H1 (cell line): Measurements from ENCODE around the gene AGBL4. TPM values are rescaled to one million over a fixed set of nuclear protein-coding genes. Genes with fewer than 3 reads are reported as not detected.

Experiments used
- CTCF ChIA-PET: fragments of 300-600 bp; sonication (Branson Sonifier 250); formaldehyde crosslinking; loops from one replicate; lab custom pipeline; 2021; ENCODE audit not compliant: partially characterized antibody; lab: Charles Lee
- POLR2A ChIA-PET: fragments of 300-600 bp; sonication (Branson Sonifier 250); formaldehyde crosslinking; loops from one replicate; lab custom pipeline; 2021; ENCODE audit warnings: inconsistent platforms; ENCODE audit not compliant: partially characterized antibody; lab: Charles Lee
- DNase-seq, 2 experiments: peaks; one replicate each; pipeline versions ENCODE4 v3.0.0 to v3.0.0-alpha.2; 2010 to 2022; ENCODE audit warnings: low spot score in 2 of 2, low read depth in 1 of 2, mixed read lengths in 1 of 2
- FAIRE-seq: peaks from 2 replicates; lab custom pipeline; 2011; peaks lifted over from hg19 to GRCh38; lab: Jason Lieb, UNC
- H2AFZ ChIP-seq: 2 replicates; pipeline ENCODE4 v1.8.1; 2012; ENCODE audit warnings: low read length, inconsistent platforms
- H2AK5ac ChIP-seq: 2 replicates; pipeline ENCODE4 v1.6.1; 2013; ENCODE audit warnings: low read depth, low read length
- H2BK120ac ChIP-seq: replicated peaks from 2 replicates; pipeline ENCODE3; 2013; ENCODE audit warnings: low read depth, low read length, inconsistent platforms
- H2BK12ac ChIP-seq: 2 replicates; pipeline ENCODE4 v1.6.1; 2013; ENCODE audit warnings: low read depth, low read length
- H2BK15ac ChIP-seq: 2 replicates; pipeline ENCODE4 v1.6.1; 2013; ENCODE audit warnings: low read length
- H2BK20ac ChIP-seq: 2 replicates; pipeline ENCODE4 v1.6.1; 2013; ENCODE audit warnings: low read length
- H2BK5ac ChIP-seq: 2 replicates; pipeline ENCODE4 v1.6.1; 2013; ENCODE audit warnings: low read depth, low read length
- H3K14ac ChIP-seq: 2 replicates; pipeline ENCODE4 v1.6.1; 2013; ENCODE audit warnings: inconsistent platforms; ENCODE audit not compliant: insufficient read length
- H3K18ac ChIP-seq: 2 replicates; pipeline ENCODE4 v1.6.1; 2013; ENCODE audit warnings: low read length; ENCODE audit errors: extremely low read depth
- H3K23ac ChIP-seq: 2 replicates; pipeline ENCODE4 v1.6.1; 2013; ENCODE audit warnings: inconsistent platforms; ENCODE audit not compliant: insufficient read length
- H3K23me2 ChIP-seq: 2 replicates; pipeline ENCODE4 v1.6.1; 2013; ENCODE audit warnings: low read depth, low read length
- H3K27ac ChIP-seq: 2 replicates; pipeline ENCODE4 v1.6.1; 2011; ENCODE audit warnings: low read depth, low read length, inconsistent platforms
- H3K27me3 ChIP-seq, 4 experiments: replicated peaks in 1 of 4; 1 replicate in 1 of 4; 2 replicates in 3 of 4; pipeline versions ENCODE4 v1.6.1 to v1.8.1; 2011 to 2013; ENCODE audit warnings: low read length in 3 of 4, mild to moderate bottlenecking in 3 of 4, inconsistent platforms in 2 of 4, mixed read lengths in 2 of 4, moderate library complexity in 1 of 4; ENCODE audit not compliant: control insufficient read depth in 3 of 4, insufficient read depth in 3 of 4; ENCODE audit errors: extremely low read depth in 1 of 4
- H3K36me3 ChIP-seq, 4 experiments: 2 replicates each; pipeline versions ENCODE4 v1.6.1 to v1.8.1; 2011 to 2013; ENCODE audit warnings: mild to moderate bottlenecking in 4 of 4, low read length in 3 of 4, moderate library complexity in 2 of 4, control low read depth in 1 of 4, inconsistent platforms in 1 of 4; ENCODE audit not compliant: insufficient read depth in 4 of 4, control insufficient read depth in 2 of 4
- H3K4ac ChIP-seq: replicated peaks from 2 replicates; pipeline ENCODE3; 2013; ENCODE audit warnings: low read length, low read depth, mixed read lengths, inconsistent platforms; ENCODE audit not compliant: insufficient read length
- H3K4me1 ChIP-seq, 4 experiments: replicated peaks in 1 of 4; 1 replicate in 1 of 4; 2 replicates in 3 of 4; pipeline versions ENCODE4 v1.6.1 to v1.8.1; 2011 to 2013; ENCODE audit warnings: low read length in 3 of 4, inconsistent platforms in 2 of 4, mixed read lengths in 1 of 4; ENCODE audit not compliant: insufficient read depth in 4 of 4, control insufficient read depth in 3 of 4
- H3K4me2 ChIP-seq, 2 experiments: 2 replicates each; pipeline versions ENCODE4 v1.6.1 to v1.8.1; 2011 to 2013; ENCODE audit warnings: low read depth in 2 of 2, low read length in 2 of 2, control low read depth in 1 of 2, inconsistent platforms in 1 of 2, mild to moderate bottlenecking in 1 of 2; ENCODE audit not compliant: insufficient read depth in 1 of 2
- H3K4me3 ChIP-seq, 4 experiments: fragments of 200-600, 300-600 bp in 1 of 4; sonication (generic), shearing (Covaris generic), sonication (Bioruptor Twin) in 1 of 4; 2 replicates each; pipeline versions ENCODE4 v1.5.1 to v1.8.1; 2011 to 2016; ENCODE audit warnings: low read length in 4 of 4, low read depth in 3 of 4, control low read depth in 2 of 4, inconsistent platforms in 2 of 4, mild to moderate bottlenecking in 2 of 4, mixed read lengths in 1 of 4, moderate library complexity in 1 of 4; ENCODE audit not compliant: insufficient read depth in 2 of 4; ENCODE audit errors: extremely low read depth in 1 of 4
- H3K56ac ChIP-seq: replicated peaks from 2 replicates; pipeline ENCODE3; 2013; ENCODE audit warnings: low read depth, mild to moderate bottlenecking, mixed read lengths, low read length, inconsistent platforms; ENCODE audit not compliant: insufficient read length
- H3K79me1 ChIP-seq: 2 replicates; pipeline ENCODE4 v1.6.1; 2013; ENCODE audit warnings: low read depth, low read length, control low read depth
- H3K79me2 ChIP-seq, 2 experiments: 2 replicates each; pipeline versions ENCODE4 v1.6.1 to v1.8.1; 2012 to 2013; ENCODE audit warnings: low read length in 2 of 2, mild to moderate bottlenecking in 2 of 2, inconsistent platforms in 1 of 2; ENCODE audit not compliant: insufficient read depth in 2 of 2, control insufficient read depth in 1 of 2
- H3K9ac ChIP-seq, 4 experiments: replicated peaks in 1 of 4; 1 replicate in 1 of 4; 2 replicates in 3 of 4; pipeline versions ENCODE4 v1.6.1 to v1.8.1; 2011 to 2013; ENCODE audit warnings: low read depth in 3 of 4, low read length in 3 of 4, control low read depth in 2 of 4, mild to moderate bottlenecking in 2 of 4, moderate library complexity in 2 of 4, inconsistent platforms in 1 of 4; ENCODE audit errors: extremely low read depth in 1 of 4
- H3K9me3 ChIP-seq, 2 experiments: 2 replicates each; pipeline versions ENCODE4 v1.6.1 to v1.8.1; 2012 to 2013; ENCODE audit warnings: mild to moderate bottlenecking in 2 of 2, moderate library complexity in 2 of 2, control low read depth in 1 of 2, inconsistent platforms in 1 of 2, low read depth in 1 of 2, low read length in 1 of 2, mixed read lengths in 1 of 2; ENCODE audit not compliant: insufficient read depth in 2 of 2
- H4K20me1 ChIP-seq, 2 experiments: replicated peaks in 1 of 2; 2 replicates each; pipeline versions ENCODE3 to v1.8.1; 2011 to 2013; ENCODE audit warnings: inconsistent platforms in 2 of 2, low read length in 2 of 2, mild to moderate bottlenecking in 1 of 2; ENCODE audit not compliant: insufficient read depth in 2 of 2, control insufficient read depth in 1 of 2
- H4K5ac ChIP-seq: 2 replicates; pipeline ENCODE4 v1.6.1; 2013; ENCODE audit warnings: low read length, low read depth, mixed read lengths, inconsistent platforms; ENCODE audit not compliant: insufficient read length
- H4K8ac ChIP-seq: 2 replicates; pipeline ENCODE4 v1.8.0; 2013; ENCODE audit warnings: mild to moderate bottlenecking, moderate library complexity, low read length, inconsistent platforms; ENCODE audit not compliant: insufficient read depth; ENCODE audit errors: extremely low read depth
- H4K91ac ChIP-seq: replicated peaks from 2 replicates; pipeline ENCODE3; 2013; ENCODE audit warnings: low read length, mixed read lengths, inconsistent platforms; ENCODE audit not compliant: insufficient read length
- BRCA1 ChIP-seq: IDR thresholded peaks from 2 replicates; pipeline ENCODE4 v1.6.1; 2012; ENCODE audit warnings: low read depth, low read length, improper control_type of control experiment
- CTBP2 ChIP-seq: IDR thresholded peaks from 2 replicates; pipeline ENCODE4 v1.7.0; 2011; ENCODE audit warnings: borderline replicate concordance, mild to moderate bottlenecking, moderate library complexity, mixed read lengths, low read length; ENCODE audit not compliant: insufficient read depth, insufficient read length
- FOSL1 ChIP-seq: IDR thresholded peaks from 2 replicates; pipeline ENCODE4 v1.6.1; 2011; ENCODE audit warnings: mild to moderate bottlenecking, low read depth, low read length, moderate library complexity; ENCODE audit not compliant: insufficient read depth
- GTF2F1 ChIP-seq: IDR thresholded peaks from 2 replicates; pipeline ENCODE4 v1.6.1; 2012; ENCODE audit warnings: low read depth, low read length, improper control_type of control experiment, borderline replicate concordance
- JUN ChIP-seq: IDR thresholded peaks from 2 replicates; pipeline ENCODE4 v1.6.1; 2011; ENCODE audit warnings: low read depth, mild to moderate bottlenecking, improper control_type of control experiment, low read length
- JUND ChIP-seq: IDR thresholded peaks from 2 replicates; pipeline ENCODE4 v1.6.1; 2011; ENCODE audit warnings: mild to moderate bottlenecking, improper control_type of control experiment, low read length
- NANOG ChIP-seq: IDR thresholded peaks from 2 replicates; pipeline ENCODE4 v1.6.1; 2011; ENCODE audit warnings: low read length, low read depth, mild to moderate bottlenecking, inconsistent platforms; ENCODE audit not compliant: insufficient read depth, poor library complexity, severe bottlenecking
- NRF1 ChIP-seq: IDR thresholded peaks from 2 replicates; pipeline ENCODE4 v1.6.1; 2011; ENCODE audit warnings: mild to moderate bottlenecking, low read depth, low read length, improper control_type of control experiment
- RXRA ChIP-seq: IDR thresholded peaks from 2 replicates; pipeline ENCODE4 v1.6.1; 2011; ENCODE audit warnings: low read depth, mild to moderate bottlenecking, low read length, moderate library complexity; ENCODE audit not compliant: insufficient read depth
- SIN3A ChIP-seq, 2 experiments: IDR thresholded peaks in 1 of 2; conservative IDR thresholded peaks in 1 of 2; 2 replicates each; pipeline ENCODE4 v1.6.1; 2011 to 2012; ENCODE audit warnings: low read length in 2 of 2, improper control_type of control experiment in 1 of 2, low read depth in 1 of 2, mild to moderate bottlenecking in 1 of 2
- WGBS, 2 experiments: shearing (Covaris generic) in 1 of 2; methylation state at CpG; one replicate each; pipeline versions ENCODE4 v1.1.6 to v1.1.7; 2013 to 2015; ENCODE audit warnings: low lambda C conversion rate in 2 of 2, mixed read lengths in 2 of 2, inconsistent platforms in 1 of 2, low coverage in 1 of 2, missing lambda C conversion rate in 1 of 2; ENCODE audit not compliant: insufficient replicate concordance in 2 of 2, insufficient coverage in 1 of 2, insufficient read length in 1 of 2; ENCODE audit errors: extremely low coverage in 1 of 2, missing lambda C conversion rate in 1 of 2; 5-methylcytosine and 5-hydroxymethylcytosine counted together
- polyA plus RNA-seq, 7 experiments: library from polyadenylated mRNA; depleted of rRNA in 3 of 7; stranded (reverse) in 5 of 7; unstranded in 2 of 7; fragments of >200 nt in 5 of 7; fragments of 200-250 nt in 2 of 7; gene quantifications; 1 replicate in 5 of 7; 2 replicates in 1 of 7; 4 replicates in 1 of 7; pipeline versions ENCODE4 v1.2.1 to v1.2.3, GENCODE V29; 2011 to 2013; ENCODE audit warnings: missing spikeins in 2 of 7, mixed read lengths in 2 of 7
- total RNA-seq: library from RNA; stranded (reverse); fragmentation: NEBNext Ultra II Directional; extraction: Animal tissue kit (Norgen Biotek cat#: 25700); gene quantifications from 2 replicates; pipeline ENCODE4 v1.2.1, GENCODE V29; 2021
- TF ChIP-seq, protein P1 (sequence below): IDR thresholded peaks from 2 replicates; pipeline ENCODE4 v1.6.1; 2012; ENCODE audit warnings: low read length, inconsistent platforms

Gene AGBL4
- total and polyA plus RNA-seq, 2 of the 8 experiments (the other 6 are each of a cell fraction or from before 2014, with no cell fraction given), result 0.41 to 0.45 TPM

DNA sequence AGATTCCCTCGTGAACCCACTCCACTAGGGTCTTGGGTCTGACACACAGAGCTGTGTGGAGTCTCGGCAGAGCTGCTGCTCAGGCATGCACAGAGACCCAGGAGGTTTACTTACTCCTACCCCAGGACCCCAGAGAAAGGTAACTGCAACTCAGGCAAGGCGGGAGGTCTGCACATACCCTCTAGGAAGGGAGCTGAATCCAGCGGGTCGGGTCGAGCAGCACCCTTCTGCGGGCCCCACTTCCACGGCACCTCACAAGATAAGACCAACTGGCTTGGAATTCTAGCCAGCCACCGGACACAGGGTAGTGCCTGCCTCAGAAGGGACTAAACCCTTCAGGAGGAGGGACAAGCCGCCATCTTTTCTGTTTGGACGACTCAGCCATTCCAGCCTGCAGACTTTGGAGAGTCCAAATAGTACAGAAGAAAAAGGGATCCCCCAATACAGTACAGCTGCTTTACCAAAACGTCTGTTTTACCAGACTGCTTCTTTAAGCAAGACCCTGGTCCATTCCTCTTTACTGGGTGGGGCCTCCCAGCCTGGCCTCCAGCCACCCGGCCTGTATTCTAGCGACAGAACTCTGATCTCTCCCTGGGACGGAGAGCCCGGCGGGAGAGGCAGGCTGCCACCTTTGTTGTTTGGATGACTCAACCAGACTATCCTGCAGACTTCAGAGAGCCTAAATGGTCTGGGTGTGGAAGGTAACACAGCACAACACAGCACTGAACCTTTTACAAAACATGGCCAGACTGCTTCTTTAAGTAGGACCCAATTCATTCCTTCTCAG is 692.5 kb downstream of the AGBL4 start:
- peaks cover 51 to 63% of the 10 kb centered on the region in 2 experiments for H3K9me3 ChIP-seq
- no peaks in the 10 kb centered on the region for H3K4me1 ChIP-seq
- FAIRE-seq, result no peak
- H4K8ac ChIP-seq, result no peak overlapping the region
- H2BK12ac ChIP-seq, result no peak overlapping the region
- H2BK120ac ChIP-seq, result no peak overlapping the region
- H3K79me1 ChIP-seq, result no peaks in the 10 kb centered on the region
- H2BK20ac ChIP-seq, result no peak overlapping the region
- POLR2A ChIA-PET, result no interaction called here
- 88% methylated on average over 17 of the region's 17 CpGs; no CpG with 5 or more reads in 1 of the 2 experiments for WGBS, 2 experiments
- H3K4ac ChIP-seq, result no peak overlapping the region
- no peak overlapping the region for H2BK5ac ChIP-seq
- H4K91ac ChIP-seq, result no peak overlapping the region
- H3K18ac ChIP-seq, result no peak overlapping the region
- H3K79me2 ChIP-seq, result no peaks in the 10 kb centered on the region
- H3K36me3 ChIP-seq, result no peaks in the 10 kb centered on the region
- no peak for DNase-seq
- no peak overlapping the region for H3K23ac ChIP-seq
- no peak overlapping the region for H4K5ac ChIP-seq
- H3K27ac ChIP-seq, result no peak overlapping the region
- H3K23me2 ChIP-seq, result no peaks in the 10 kb centered on the region
- H3K9ac ChIP-seq, result no peak overlapping the region
- CTCF ChIA-PET, result no interaction called here
- H3K14ac ChIP-seq, result no peak overlapping the region
- no peak overlapping the region for H3K4me2 ChIP-seq
- no peaks in the 10 kb centered on the region for H3K27me3 ChIP-seq
- H3K56ac ChIP-seq, result no peak overlapping the region
- no peak overlapping the region for H2AFZ ChIP-seq
- no peaks in the 10 kb centered on the region for H4K20me1 ChIP-seq
- H2AK5ac ChIP-seq, result no peak overlapping the region
- H2BK15ac ChIP-seq, result no peak overlapping the region
- no peak overlapping the region for H3K4me3 ChIP-seq
- TF ChIP-seq CTBP2, result no peak
- no peak for TF ChIP-seq NRF1
- TF ChIP-seq RXRA, result no peak
- no peak for TF ChIP-seq NANOG
- TF ChIP-seq JUND, result no peak
- TF ChIP-seq GTF2F1, result no peak
- TF ChIP-seq FOSL1, result no peak
- no peak for TF ChIP-seq SIN3A (conservative IDR thresholded peaks at IDR 0.05 in 1 of 2, IDR thresholded peaks at IDR 0.05 in 1 of 2; ENCODE audit: low read depth in 1 of 2, low read length in 2 of 2)
- TF ChIP-seq BRCA1, result no peak
- TF ChIP-seq, protein P1, sequence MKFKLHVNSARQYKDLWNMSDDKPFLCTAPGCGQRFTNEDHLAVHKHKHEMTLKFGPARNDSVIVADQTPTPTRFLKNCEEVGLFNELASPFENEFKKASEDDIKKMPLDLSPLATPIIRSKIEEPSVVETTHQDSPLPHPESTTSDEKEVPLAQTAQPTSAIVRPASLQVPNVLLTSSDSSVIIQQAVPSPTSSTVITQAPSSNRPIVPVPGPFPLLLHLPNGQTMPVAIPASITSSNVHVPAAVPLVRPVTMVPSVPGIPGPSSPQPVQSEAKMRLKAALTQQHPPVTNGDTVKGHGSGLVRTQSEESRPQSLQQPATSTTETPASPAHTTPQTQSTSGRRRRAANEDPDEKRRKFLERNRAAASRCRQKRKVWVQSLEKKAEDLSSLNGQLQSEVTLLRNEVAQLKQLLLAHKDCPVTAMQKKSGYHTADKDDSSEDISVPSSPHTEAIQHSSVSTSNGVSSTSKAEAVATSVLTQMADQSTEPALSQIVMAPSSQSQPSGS, result no peak
- TF ChIP-seq JUN, result no peak
